ENCODE results near the gene IFFO2.

The IFFO2 gene

DNA sequence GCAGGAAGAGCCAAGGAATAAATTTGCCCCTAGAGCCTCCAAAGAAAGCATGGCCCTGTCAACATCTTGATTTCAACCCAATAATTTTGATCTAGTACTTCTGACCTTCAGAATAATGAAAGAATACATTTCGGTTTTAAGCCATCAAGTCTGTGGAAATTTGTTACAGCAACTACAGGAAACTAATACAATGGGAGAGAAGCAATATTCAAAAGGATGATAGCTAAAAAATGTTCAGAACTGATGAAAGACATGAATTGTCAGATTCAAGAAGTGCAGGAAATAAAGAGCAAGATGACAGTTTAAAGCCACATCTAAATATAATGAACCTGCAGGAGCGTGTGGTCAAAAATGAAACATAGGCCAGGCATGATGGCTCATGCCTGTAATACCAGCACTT, 24.8 kb upstream of the IFFO2 start:
- DNase-seq: no peak
- TF ChIP-seq POLR2A (IDR thresholded peaks at IDR 0.05; ENCODE audit: low read length): no peak
- no peak for TF ChIP-seq GATA1 (IDR thresholded peaks at IDR 0.05; ENCODE audit: low read depth, low read length)

DNA sequence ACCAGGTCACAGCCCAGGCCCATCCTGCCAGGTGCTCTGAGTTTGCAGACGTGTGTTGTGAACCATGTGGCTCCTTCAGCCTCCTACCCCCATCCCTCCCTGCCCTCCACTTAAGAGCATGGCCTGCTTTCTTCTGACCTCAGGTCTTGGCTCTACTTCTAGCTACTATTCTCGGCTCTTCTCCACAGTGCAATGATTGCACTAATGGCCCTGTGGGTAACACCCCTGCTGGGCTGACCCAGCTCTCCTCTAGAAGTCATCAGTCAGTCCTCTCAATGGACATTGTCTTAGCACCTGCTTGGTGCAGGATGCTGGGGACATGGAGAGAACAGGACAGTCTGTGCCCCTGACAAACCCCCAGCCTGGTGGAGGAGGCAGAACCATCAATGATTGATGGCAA, 22.2 kb upstream of the IFFO2 start:
- TF ChIP-seq GATA1 (IDR thresholded peaks at IDR 0.05; ENCODE audit: low read depth, low read length) (no peak), POLR2A (IDR thresholded peaks at IDR 0.05; ENCODE audit: low read length) (no peak)
- DNase-seq: no peak

DNA sequence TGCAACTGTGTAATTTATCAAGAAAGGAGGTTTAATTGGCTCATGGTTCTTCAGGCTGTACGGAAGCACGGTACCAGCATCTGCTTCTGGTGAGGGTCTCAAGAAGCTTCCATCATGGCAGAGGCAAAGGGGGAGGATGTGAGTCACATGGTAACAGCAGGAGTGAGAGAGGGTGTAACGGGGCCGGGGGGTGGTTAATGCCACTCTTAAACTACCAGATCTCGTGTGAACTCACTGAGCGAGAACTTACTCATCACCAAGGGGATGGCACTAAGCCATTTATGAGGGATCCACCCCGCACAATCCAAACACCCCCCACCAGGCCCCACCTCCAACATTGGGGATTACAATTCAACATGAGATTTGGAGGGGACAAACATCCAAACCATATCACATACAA, 21.0 kb upstream of the IFFO2 start:
- DNase-seq: no peak
- TF ChIP-seq POLR2A (IDR thresholded peaks at IDR 0.05; ENCODE audit: low read length): no peak
- TF ChIP-seq GATA1 (IDR thresholded peaks at IDR 0.05; ENCODE audit: low read depth, low read length): no peak

DNA sequence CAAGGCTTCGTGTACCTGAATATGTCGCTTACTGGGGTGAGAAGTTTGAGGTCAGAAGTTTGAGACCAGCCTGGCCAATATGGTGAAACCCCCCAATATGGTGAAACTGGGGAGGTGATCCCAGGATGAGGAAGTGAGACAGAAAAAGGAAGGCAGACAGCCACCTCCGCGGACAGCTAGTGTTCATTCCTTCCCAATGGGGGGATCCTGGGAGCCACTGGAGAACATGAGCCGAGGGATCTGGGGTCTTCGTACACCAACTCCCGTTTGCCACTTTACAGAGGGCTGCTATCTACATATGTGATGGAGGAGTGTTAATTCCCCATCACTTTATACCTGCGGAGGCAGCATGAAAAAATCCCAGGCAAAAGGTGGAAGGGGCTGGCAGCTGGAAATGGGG, 19.6 kb upstream of the IFFO2 start:
- no peak for DNase-seq

GRCh38 chr1:18974606-18975005, 18.1 kb upstream of the IFFO2 start:
- no peak for DNase-seq
- no peak for TF ChIP-seq POLR2A (IDR thresholded peaks at IDR 0.05; ENCODE audit: low read length)
- no peak for TF ChIP-seq GATA1 (IDR thresholded peaks at IDR 0.05; ENCODE audit: low read depth, low read length)

More for the DNA sequence above, 19.6 kb upstream of the IFFO2 start:
- TF ChIP-seq GATA1 (IDR thresholded peaks at IDR 0.05; ENCODE audit: low read depth, low read length): no peak
- TF ChIP-seq POLR2A (IDR thresholded peaks at IDR 0.05; ENCODE audit: low read length): no peak

DNA sequence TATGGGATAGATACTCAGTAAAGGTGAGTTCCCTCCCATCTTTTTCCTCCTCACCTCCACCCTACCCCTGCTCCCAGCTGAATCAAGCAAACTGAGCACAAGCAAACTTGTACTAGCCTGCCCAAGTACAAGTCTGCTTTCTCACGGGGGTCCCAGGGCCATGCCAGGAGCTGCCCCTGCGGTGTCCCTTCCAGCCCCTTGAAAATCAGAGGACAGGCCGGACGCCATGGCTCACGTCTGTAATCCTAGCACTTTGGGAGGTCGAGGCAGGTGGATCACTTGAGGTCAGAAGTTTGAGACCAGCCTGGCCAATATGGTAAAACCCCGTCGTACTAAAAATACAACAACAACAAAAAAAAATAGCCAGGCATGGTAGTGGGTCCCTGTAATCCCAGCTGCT, 17.5 kb upstream of the IFFO2 start:
- no peak for TF ChIP-seq POLR2A (IDR thresholded peaks at IDR 0.05; ENCODE audit: low read length)
- no peak for TF ChIP-seq GATA1 (IDR thresholded peaks at IDR 0.05; ENCODE audit: low read depth, low read length)
- no peak for DNase-seq

- no peak for TF ChIP-seq POLR2A (IDR thresholded peaks at IDR 0.05; ENCODE audit: low read length)
- no peak for TF ChIP-seq GATA1 (IDR thresholded peaks at IDR 0.05; ENCODE audit: low read depth, low read length)
- DNase-seq: no peak
Observed at GRCh38 chr1:18973446-18973955, 17.0 kb upstream of the IFFO2 start.

DNA sequence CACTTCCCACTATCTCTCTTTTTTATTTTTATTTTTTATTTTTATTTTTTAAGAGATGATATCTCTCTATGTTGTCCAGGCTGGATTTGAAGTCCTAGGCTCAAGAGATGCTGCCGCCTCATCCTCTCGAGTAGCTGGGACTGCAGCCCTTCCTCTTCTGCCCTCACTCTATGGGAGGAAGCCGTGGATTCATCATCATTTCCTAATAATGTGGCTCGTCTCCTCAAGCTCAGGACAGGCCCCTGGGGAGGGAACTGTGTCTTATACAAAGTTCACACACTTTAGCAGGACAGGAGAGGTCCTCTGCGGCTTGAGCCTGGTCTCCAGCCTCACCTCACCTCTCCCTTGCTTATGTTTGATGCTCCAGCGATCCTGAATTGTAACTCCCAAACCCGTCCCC, 16.5 kb upstream of the IFFO2 start:
- DNase-seq: no peak
- no peak for TF ChIP-seq POLR2A (IDR thresholded peaks at IDR 0.05; ENCODE audit: low read length)
- TF ChIP-seq GATA1 (IDR thresholded peaks at IDR 0.05; ENCODE audit: low read depth, low read length): no peak

DNA sequence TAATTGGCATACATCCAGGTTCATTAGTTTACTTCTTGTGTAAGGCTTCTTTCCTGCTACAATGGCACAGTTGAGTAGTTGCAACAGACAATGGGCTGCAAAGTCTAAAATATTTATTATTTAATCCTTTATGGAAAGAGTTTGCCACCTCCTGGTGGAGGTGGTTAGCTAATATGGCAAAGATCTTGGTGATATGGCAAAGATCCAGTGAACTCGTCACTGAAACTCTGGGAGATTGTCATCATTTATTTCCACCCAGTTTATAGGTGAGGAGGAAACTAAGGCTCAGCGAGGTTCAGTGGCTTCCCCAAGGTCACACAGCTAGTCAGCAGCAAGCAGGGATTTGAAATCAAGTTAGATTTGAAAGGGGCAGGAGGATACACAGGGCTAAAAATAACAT, 16.1 kb upstream of the IFFO2 start:
- no peak for TF ChIP-seq POLR2A (IDR thresholded peaks at IDR 0.05; ENCODE audit: low read length)
- no peak for TF ChIP-seq GATA1 (IDR thresholded peaks at IDR 0.05; ENCODE audit: low read depth, low read length)
- peak in 1 of 2 experiments; percentile 11 for DNase-seq

DNA sequence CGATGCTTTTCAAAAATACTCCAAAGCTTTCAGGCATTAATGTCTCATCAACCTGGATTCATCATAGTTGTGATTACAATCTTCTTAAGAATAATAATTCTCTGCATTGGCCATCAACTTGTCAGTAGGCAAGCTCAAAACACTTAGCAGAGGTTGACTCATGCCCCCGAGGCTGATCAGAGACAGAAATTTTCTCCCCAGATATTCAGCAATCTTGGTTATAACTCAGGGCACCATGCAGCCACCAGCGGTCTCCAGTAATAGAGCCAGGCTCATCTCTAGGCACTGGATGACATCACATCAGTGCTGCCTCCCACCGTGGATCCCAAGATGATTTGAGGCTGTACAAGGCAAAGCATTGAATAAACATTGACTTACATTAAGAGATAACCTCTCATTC, 14.3 kb upstream of the IFFO2 start:
- TF ChIP-seq POLR2A (IDR thresholded peaks at IDR 0.05; ENCODE audit: low read length) (no peak), GATA1 (IDR thresholded peaks at IDR 0.05; ENCODE audit: low read depth, low read length) (no peak)
- no peak for DNase-seq

DNA sequence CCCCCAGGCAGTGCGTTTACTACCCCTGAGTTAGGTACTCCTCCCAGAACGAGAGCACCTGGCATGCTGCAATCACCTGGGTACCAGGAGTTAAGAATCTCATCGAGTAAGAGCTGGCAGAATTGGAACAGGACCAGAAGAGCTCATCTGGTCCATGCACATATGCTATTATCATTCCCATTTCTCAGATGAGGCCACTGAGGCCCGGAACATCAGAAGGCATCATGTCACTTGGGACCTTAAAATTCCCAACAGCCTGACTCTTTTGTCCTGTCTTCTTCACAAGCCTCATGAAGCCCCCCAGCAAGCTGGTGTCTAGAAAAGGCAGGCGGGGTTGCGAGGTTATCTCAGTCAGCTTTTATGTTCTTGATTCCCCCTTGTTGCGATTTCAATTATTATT, 13.9 kb upstream of the IFFO2 start:
- DNase-seq: no peak
- TF ChIP-seq GATA1 (IDR thresholded peaks at IDR 0.05; ENCODE audit: low read depth, low read length) (no peak), POLR2A (IDR thresholded peaks at IDR 0.05; ENCODE audit: low read length) (no peak)

GRCh38 chr1:18967066-18967690, 10.7 kb upstream of the IFFO2 start:
- no peak for DNase-seq
- TF ChIP-seq GATA1 (IDR thresholded peaks at IDR 0.05; ENCODE audit: low read depth, low read length) (no peak), POLR2A (IDR thresholded peaks at IDR 0.05; ENCODE audit: low read length) (no peak)

DNA sequence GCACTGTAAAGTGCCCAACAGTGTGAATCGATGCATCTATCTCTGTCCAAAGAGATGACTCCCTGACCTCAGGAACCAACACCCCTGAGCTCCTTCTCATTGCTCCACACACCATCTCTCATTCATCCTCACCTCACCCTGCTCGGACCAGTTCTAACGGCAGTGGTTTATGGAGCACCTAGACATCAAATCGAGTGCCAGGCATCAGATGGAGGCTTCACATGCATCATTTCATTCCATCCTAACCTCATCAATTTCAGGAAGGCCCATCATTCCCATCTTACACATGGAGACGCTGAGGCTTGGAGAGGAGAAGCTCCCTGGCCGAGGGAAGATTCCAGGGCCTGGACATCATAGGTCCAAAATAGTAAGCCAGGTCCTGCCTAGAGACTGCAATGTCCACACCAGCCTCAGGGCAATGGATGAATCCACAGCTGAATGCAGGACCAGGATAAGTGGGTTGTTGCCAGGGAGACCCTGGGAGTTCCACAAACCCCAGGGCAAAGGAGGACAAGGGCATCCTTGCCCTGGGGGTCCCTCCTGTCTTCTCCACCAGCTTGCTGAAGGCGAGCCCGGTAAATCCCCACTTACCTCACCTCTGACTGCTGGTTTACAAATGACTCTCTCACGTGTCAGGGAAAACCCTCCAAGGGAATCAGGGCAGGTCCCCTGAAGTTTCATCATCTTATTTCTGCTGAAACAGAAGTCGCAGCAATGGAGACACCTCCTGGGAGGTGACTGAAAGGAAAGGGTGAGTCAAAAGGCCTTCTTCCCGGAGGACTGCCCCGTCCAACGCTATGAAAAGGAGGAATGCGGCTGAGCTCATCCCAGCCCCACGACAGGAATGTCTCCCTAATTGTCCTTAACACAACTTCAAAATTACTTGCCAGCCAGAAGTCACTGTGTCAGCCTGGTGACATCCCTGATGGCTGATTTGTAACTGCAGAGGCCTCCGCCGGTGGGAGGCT, 9.0 kb upstream of the IFFO2 start:
- TF ChIP-seq GATA1 (IDR thresholded peaks at IDR 0.05; ENCODE audit: low read depth, low read length) (no peak), POLR2A (IDR thresholded peaks at IDR 0.05; ENCODE audit: low read length) (no peak)
- DNase-seq: no peak

GRCh38 chr1:18963968-18964367, 7.5 kb upstream of the IFFO2 start:
- no peak for DNase-seq
- no peak for TF ChIP-seq GATA1 (IDR thresholded peaks at IDR 0.05; ENCODE audit: low read depth, low read length)
- no peak for TF ChIP-seq POLR2A (IDR thresholded peaks at IDR 0.05; ENCODE audit: low read length)
